SU-DHL-6 (cell line): ENCODE measurements around the gene AMMECR1.

Experiments used
- CTCF ChIP-seq: fragments of 200-600 bp; sonication (generic); IDR thresholded peaks from one replicate; pipeline ENCODE4 v1.5.1; 2017; ENCODE audit warnings: antibody characterized with exemption, mild to moderate bottlenecking, low read length, moderate library complexity; ENCODE audit not compliant: insufficient read depth, poor library complexity, severe bottlenecking
- EZH2phosphoT487 ChIP-seq: fragments of 200-600 bp; sonication (generic), shearing (Covaris generic); conservative IDR thresholded peaks from 2 replicates; pipeline ENCODE4 v1.6.1; 2018; ENCODE audit warnings: mild to moderate bottlenecking, antibody characterized with exemption, low read length, moderate library complexity, mixed read lengths

GRCh38 chrX:110287605-110288004 is 30.3 kb downstream of the AMMECR1 start:
- TF ChIP-seq CTCF (no peak), EZH2phosphoT487 (no peak)
